Metanephros (tissue), 2 donors: Measurements from ENCODE around the gene APPBP2. TPM values are rescaled to one million over a fixed set of nuclear protein-coding genes. Genes with fewer than 3 reads are reported as not detected.

Experiments
- small RNA-seq: library from RNA; depleted of rRNA; stranded (forward); fragments of <200 nt; gene quantifications from one replicate; pipeline ENCODE3, GENCODE V24; 2014; ENCODE audit warnings: low replicate concordance
- total RNA-seq: library from RNA; depleted of rRNA; stranded (reverse); fragments of >200 nt; gene quantifications from one replicate; pipeline ENCODE4 v1.2.3, GENCODE V29; 2014

APPBP2 gene, protein sequence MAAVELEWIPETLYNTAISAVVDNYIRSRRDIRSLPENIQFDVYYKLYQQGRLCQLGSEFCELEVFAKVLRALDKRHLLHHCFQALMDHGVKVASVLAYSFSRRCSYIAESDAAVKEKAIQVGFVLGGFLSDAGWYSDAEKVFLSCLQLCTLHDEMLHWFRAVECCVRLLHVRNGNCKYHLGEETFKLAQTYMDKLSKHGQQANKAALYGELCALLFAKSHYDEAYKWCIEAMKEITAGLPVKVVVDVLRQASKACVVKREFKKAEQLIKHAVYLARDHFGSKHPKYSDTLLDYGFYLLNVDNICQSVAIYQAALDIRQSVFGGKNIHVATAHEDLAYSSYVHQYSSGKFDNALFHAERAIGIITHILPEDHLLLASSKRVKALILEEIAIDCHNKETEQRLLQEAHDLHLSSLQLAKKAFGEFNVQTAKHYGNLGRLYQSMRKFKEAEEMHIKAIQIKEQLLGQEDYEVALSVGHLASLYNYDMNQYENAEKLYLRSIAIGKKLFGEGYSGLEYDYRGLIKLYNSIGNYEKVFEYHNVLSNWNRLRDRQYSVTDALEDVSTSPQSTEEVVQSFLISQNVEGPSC
- 47.0 TPM for total RNA-seq

DNA sequence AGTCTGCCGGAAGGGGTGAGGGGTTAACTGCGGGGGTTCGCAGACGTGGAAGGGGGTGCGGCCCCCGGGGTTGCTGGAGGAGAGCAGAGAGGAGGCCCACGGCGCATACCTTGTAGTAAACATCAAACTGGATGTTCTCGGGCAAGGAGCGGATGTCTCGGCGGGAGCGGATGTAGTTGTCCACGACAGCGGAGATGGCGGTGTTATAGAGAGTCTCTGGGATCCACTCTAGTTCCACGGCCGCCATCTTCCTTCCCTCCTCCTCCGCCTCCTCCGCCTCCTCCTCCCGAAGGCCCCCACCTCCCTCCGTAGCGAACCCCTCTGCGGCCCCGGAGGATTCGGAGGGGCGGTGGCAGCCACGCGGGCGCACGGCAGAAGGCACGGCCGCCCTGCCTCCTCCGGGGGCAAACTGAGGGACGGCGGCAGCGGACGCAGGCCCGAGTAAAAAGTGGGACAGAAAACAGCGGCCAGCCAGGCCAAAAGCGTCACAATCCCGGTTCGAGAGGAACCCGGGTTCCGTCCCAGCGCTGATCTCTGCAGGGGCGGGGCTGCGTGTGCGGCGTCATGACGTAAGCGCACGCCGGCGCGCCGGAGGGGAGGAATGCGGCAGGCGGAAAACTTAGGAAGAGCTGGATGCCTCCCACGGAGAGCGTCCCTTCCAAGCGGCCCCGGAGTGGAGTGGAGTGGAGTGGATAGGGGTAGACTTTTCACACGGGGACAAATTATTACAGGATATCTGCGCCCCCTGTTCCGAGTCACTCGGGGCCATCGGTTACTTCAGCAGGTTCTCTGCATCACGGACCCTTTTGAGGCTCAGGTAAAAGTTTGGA lies at the start of gene APPBP2:
Gene APPBP2, minus strand, starts transcription at position 558 of the 830 bp plus-strand sequence. Its CDS starts 311 bp downstream, at position 247.

DNA sequence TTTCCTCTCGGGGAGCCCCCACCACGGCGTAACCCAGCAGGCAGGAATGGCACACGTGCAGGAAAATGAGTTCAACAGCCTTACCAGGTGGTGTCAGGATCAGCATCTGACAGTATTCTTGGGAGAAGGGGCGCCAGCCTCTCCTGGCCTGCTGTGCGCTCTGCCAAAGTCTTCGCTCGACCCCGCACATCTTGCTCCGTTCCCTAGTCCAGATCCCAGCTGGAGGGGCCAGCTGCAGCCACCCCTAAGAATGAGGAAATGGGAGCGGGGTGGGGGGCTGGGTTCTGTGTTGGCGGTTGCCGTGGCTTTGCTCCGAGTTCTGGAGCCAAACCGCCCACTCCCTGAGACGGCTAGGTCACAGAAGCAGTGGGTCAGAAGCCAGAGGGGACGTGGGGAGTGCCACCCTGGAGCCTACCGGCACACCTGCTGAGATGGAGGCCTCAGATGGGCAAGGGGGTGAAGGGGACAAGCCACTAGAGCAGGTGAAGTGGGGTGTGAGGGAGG lies 103.8 kb downstream of the APPBP2 start, which contains the start of gene CHCT1:
Gene CHCT1, plus strand, starts transcription at position 328 of the 504 bp plus-strand sequence. Its CDS starts 104 bp downstream, at position 432.

Small RNAs within 50 kb of the gene (small RNA-seq; reads per million reads assigned to genes)
- gene AC011921.2: not detected

Other genes with a start within 250 kb of the APPBP2 start
- gene USP32, start 134.1 kb downstream of the APPBP2 start, total RNA-seq: 57.3 TPM
- not detected for gene CHCT1, start 103.8 kb downstream of the APPBP2 start, total RNA-seq
- gene PPM1D, start 74.0 kb upstream of the APPBP2 start, total RNA-seq: 15.7 TPM
- gene BCAS3, start 151.6 kb upstream of the APPBP2 start, total RNA-seq: 70.8 TPM